HepG2 (cell line): ENCODE measurements around the gene SUPT4H1. TPM values are rescaled to one million over a fixed set of nuclear protein-coding genes. Genes with fewer than 3 reads are reported as not detected.

ENCODE experiments used
- HOXA9 ChIP-seq: sonication (generic); formaldehyde crosslinking; IDR thresholded peaks from 2 replicates; pipeline ENCODE4 v1.8.1; 2022; ENCODE audit warnings: missing genetic modification reagents, mild to moderate bottlenecking, moderate library complexity, borderline replicate concordance
- HOXD1 ChIP-seq: sonication (generic); formaldehyde crosslinking; IDR thresholded peaks from 2 replicates; pipeline ENCODE4 v1.5.0; 2020; ENCODE audit warnings: missing genetic modification reagents
- KDM5A ChIP-seq: fragments of 200-600 bp; sonication (generic); IDR thresholded peaks from 2 replicates; pipeline ENCODE4 v1.7.0; 2018; ENCODE audit warnings: antibody characterized with exemption, mild to moderate bottlenecking, low read length, borderline replicate concordance
- RARG ChIP-seq: sonication (generic); formaldehyde crosslinking; IDR thresholded peaks from 2 replicates; pipeline ENCODE4 v1.4.0; 2020; ENCODE audit warnings: low read depth, mild to moderate bottlenecking, missing genetic modification reagents
- SALL1 ChIP-seq: sonication (generic); formaldehyde crosslinking; IDR thresholded peaks from 2 replicates; pipeline ENCODE4 v1.8.0; 2022; ENCODE audit warnings: mild to moderate bottlenecking, missing genetic modification reagents
- SOX13 ChIP-seq, 3 experiments: fragments of 450-650 bp in 1 of 3; sonication (generic) in 1 of 3; formaldehyde crosslinking in 1 of 3; IDR thresholded peaks in 2 of 3; conservative IDR thresholded peaks in 1 of 3; 2 replicates each; pipeline versions ENCODE4 v1.5.0 to v1.6.1; 2016 to 2020; ENCODE audit warnings: antibody characterized with exemption in 1 of 3, mild to moderate bottlenecking in 1 of 3, missing compliant biosample characterization in 1 of 3, missing genetic modification reagents in 1 of 3, moderate library complexity in 1 of 3
- SP2 ChIP-seq: sonication (generic); formaldehyde crosslinking; IDR thresholded peaks from 2 replicates; pipeline ENCODE4 v1.5.1; 2020; ENCODE audit warnings: mild to moderate bottlenecking, missing genetic modification reagents
- TFDP2 ChIP-seq: sonication (generic); formaldehyde crosslinking; IDR thresholded peaks from 2 replicates; pipeline ENCODE4 v1.4.0; 2020; ENCODE audit warnings: missing genetic modification reagents
- TRIM24 ChIP-seq: sonication (generic); formaldehyde crosslinking; IDR thresholded peaks from 2 replicates; pipeline ENCODE4 v1.8.0; 2022; ENCODE audit warnings: mild to moderate bottlenecking, missing genetic modification reagents
- ZBTB44 ChIP-seq: sonication (generic); formaldehyde crosslinking; IDR thresholded peaks from 2 replicates; pipeline ENCODE4 v1.4.0; 2020; ENCODE audit warnings: missing genetic modification reagents
- ZMYM4 ChIP-seq: sonication (generic); formaldehyde crosslinking; IDR thresholded peaks from 2 replicates; pipeline ENCODE4 v1.8.1; 2023; ENCODE audit warnings: mild to moderate bottlenecking, missing genetic modification reagents
- ZNF326 ChIP-seq: sonication (generic); formaldehyde crosslinking; IDR thresholded peaks from 2 replicates; pipeline ENCODE4 v1.4.0; 2020; ENCODE audit warnings: missing genetic modification reagents, borderline replicate concordance
- ZNF564 ChIP-seq: sonication (generic); formaldehyde crosslinking; IDR thresholded peaks from 2 replicates; pipeline ENCODE4 v1.8.1; 2023; ENCODE audit warnings: mild to moderate bottlenecking, missing genetic modification reagents
- ZNF580 ChIP-seq: IDR thresholded peaks from 2 replicates; pipeline ENCODE4 v1.6.1; 2016; ENCODE audit warnings: low read depth, borderline replicate concordance
- ZNF703 ChIP-seq: sonication (generic); formaldehyde crosslinking; IDR thresholded peaks from 2 replicates; pipeline ENCODE4 v1.5.1; 2020; ENCODE audit warnings: missing genetic modification reagents, mild to moderate bottlenecking, moderate library complexity, borderline replicate concordance
- ZNF713 ChIP-seq: sonication (generic); formaldehyde crosslinking; IDR thresholded peaks from 2 replicates; pipeline ENCODE4 v1.4.0; 2020; ENCODE audit warnings: mild to moderate bottlenecking, missing genetic modification reagents
- ZNF737 ChIP-seq: sonication (generic); formaldehyde crosslinking; IDR thresholded peaks from 2 replicates; pipeline ENCODE4 v1.5.0; 2020; ENCODE audit warnings: missing genetic modification reagents, mild to moderate bottlenecking, borderline replicate concordance
- ZNF781 ChIP-seq: sonication (generic); formaldehyde crosslinking; IDR thresholded peaks from 2 replicates; pipeline ENCODE4 v1.5.1; 2020; ENCODE audit warnings: borderline replicate concordance, mild to moderate bottlenecking, missing genetic modification reagents; ENCODE audit errors: not compliant biosample characterization
- ZNF782 ChIP-seq: sonication (generic); formaldehyde crosslinking; IDR thresholded peaks from 2 replicates; pipeline ENCODE4 v1.4.0; 2020; ENCODE audit warnings: missing genetic modification reagents, mild to moderate bottlenecking, borderline replicate concordance
- polyA plus RNA-seq, 8 experiments: library from polyadenylated mRNA; depleted of rRNA in 3 of 8; stranded (reverse) in 7 of 8; unstranded in 1 of 8; fragments of >200 nt; fragmentation: Illumina TruSeq in 4 of 8; extraction: Trizol in 4 of 8; gene quantifications; 2 replicates each; pipeline versions ENCODE4 v1.2.1 to v1.2.3, GENCODE V29; 2011 to 2016; ENCODE audit warnings: low read depth in 4 of 8, missing spikeins in 1 of 8, mixed read lengths in 1 of 8; ENCODE audit not compliant: insufficient read depth in 1 of 8
- total RNA-seq, 5 experiments: library from RNA; depleted of rRNA; stranded (reverse); fragments of >200 nt; fragmentation: Illumina TruSeq; extraction: Trizol; gene quantifications; 2 replicates each; pipeline ENCODE4 v1.2.3, GENCODE V29; 2016; ENCODE audit warnings: low read depth in 1 of 5
- TF ChIP-seq, protein P1 (sequence below): sonication (generic); formaldehyde crosslinking; IDR thresholded peaks from 2 replicates; pipeline ENCODE4 v1.8.1; 2022; ENCODE audit warnings: low read depth, mild to moderate bottlenecking, missing genetic modification reagents
- TF ChIP-seq, protein P2 (sequence below): sonication (generic); formaldehyde crosslinking; IDR thresholded peaks from 2 replicates; pipeline ENCODE4 v1.4.0; 2020; ENCODE audit warnings: mild to moderate bottlenecking, missing genetic modification reagents

SUPT4H1 gene
- total and polyA plus RNA-seq, 2 of the 13 experiments (the other 11 are each of a cell fraction or from before 2014, with no cell fraction given): 155 to 244 TPM

DNA sequence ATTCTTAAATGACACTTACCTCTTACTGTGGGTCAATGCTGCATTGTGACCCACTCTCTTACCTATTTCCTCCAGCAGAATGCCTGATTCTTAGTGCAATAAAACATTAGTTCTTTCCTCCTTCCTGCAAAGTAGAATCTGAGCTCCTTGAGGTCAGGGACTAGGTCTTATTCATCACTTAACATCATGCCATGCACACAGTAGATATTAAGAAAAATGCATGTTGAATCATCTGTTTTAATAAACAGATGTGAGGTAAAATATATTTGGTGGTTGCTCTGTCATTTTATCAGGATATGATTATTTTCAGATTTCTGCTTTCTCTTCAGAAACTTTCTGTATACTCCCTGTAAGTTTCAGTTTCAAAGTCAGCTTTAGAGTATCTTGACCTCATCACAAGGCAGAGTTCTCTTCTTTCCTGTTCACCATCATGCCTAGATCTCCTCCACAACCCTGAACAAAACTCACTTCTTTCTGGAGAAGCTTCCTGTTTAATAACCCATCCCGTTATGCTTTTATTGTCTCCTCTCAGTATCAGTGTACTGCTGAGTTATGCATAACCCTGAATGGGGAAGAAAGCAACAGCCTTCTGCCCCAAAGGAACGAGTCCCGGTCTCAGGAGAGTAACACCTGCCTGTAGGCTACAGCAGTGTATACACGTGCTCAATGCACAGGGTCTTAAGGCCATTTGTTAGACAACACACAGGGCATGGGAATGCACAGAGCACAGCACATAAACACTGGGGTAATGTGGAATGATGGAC is 30.3 kb upstream of the SUPT4H1 start (continued):
- TF ChIP-seq ZBTB44 (CRISPR knock-in tag) (no peak), SP2 (CRISPR knock-in tag) (no peak), ZNF737 (no peak), ZMYM4 (CRISPR knock-in tag) (peak; percentile 39; the same call in 1 of the 2 replicates), TRIM24 (CRISPR knock-in tag) (no peak), HOXD1 (CRISPR knock-in tag) (no peak), ZNF703 (no peak), RARG (CRISPR knock-in tag) (no peak), ZNF326 (CRISPR knock-in tag) (no peak), ZNF713 (CRISPR knock-in tag) (no peak), KDM5A (no peak), ZNF781 (CRISPR knock-in tag) (no peak), HOXA9 (no peak), SOX13 (IDR thresholded peaks at IDR 0.05) (no peak), SOX13 (CRISPR knock-in tag; conservative IDR thresholded peaks at IDR 0.05 in 1 of 2, IDR thresholded peaks at IDR 0.05 in 1 of 2) (peak in 1 of 2 experiments; percentile 62; a peak in 1 of 4 replicates), SALL1 (peak; percentile 76), TFDP2 (CRISPR knock-in tag) (peak; percentile 65; the same call in 1 of the 2 replicates), ZNF782 (CRISPR knock-in tag) (no peak), ZNF564 (no peak), ZNF580 (CRISPR knock-in tag) (peak; percentile 88)
- TF ChIP-seq, protein P1, sequence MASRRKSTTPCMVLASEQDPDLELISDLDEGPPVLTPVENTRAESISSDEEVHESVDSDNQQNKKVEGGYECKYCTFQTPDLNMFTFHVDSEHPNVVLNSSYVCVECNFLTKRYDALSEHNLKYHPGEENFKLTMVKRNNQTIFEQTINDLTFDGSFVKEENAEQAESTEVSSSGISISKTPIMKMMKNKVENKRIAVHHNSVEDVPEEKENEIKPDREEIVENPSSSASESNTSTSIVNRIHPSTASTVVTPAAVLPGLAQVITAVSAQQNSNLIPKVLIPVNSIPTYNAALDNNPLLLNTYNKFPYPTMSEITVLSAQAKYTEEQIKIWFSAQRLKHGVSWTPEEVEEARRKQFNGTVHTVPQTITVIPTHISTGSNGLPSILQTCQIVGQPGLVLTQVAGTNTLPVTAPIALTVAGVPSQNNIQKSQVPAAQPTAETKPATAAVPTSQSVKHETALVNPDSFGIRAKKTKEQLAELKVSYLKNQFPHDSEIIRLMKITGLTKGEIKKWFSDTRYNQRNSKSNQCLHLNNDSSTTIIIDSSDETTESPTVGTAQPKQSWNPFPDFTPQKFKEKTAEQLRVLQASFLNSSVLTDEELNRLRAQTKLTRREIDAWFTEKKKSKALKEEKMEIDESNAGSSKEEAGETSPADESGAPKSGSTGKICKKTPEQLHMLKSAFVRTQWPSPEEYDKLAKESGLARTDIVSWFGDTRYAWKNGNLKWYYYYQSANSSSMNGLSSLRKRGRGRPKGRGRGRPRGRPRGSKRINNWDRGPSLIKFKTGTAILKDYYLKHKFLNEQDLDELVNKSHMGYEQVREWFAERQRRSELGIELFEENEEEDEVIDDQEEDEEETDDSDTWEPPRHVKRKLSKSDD (CRISPR knock-in tag): no peak
- TF ChIP-seq, protein P2, sequence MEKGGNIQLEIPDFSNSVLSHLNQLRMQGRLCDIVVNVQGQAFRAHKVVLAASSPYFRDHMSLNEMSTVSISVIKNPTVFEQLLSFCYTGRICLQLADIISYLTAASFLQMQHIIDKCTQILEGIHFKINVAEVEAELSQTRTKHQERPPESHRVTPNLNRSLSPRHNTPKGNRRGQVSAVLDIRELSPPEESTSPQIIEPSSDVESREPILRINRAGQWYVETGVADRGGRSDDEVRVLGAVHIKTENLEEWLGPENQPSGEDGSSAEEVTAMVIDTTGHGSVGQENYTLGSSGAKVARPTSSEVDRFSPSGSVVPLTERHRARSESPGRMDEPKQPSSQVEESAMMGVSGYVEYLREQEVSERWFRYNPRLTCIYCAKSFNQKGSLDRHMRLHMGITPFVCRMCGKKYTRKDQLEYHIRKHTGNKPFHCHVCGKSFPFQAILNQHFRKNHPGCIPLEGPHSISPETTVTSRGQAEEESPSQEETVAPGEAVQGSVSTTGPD (CRISPR knock-in tag): no peak
